HepG2 (cell line): Measurements from ENCODE around the gene RAB3D. TPM values are rescaled to one million over a fixed set of nuclear protein-coding genes. Genes with fewer than 3 reads are reported as not detected.

ENCODE experiments used
- FIP1L1 ChIP-seq: fragments of 200-400 bp; formaldehyde crosslinking; IDR thresholded peaks from 2 replicates; pipeline ENCODE4 v1.6.1; 2018; ENCODE audit warnings: low read depth, mild to moderate bottlenecking, low read length, moderate library complexity, borderline replicate concordance; ENCODE audit not compliant: insufficient read depth
- FOXA1 ChIP-seq, 2 experiments: fragments of 450-650 bp in 1 of 2; sonication (generic) in 1 of 2; formaldehyde crosslinking in 1 of 2; IDR thresholded peaks; 2 replicates each; pipeline versions ENCODE4 v1.4.0 to v1.6.1; 2016 to 2020; ENCODE audit warnings: missing genetic modification reagents in 1 of 2
- FOXK1 ChIP-seq: sonication (generic); formaldehyde crosslinking; IDR thresholded peaks from 2 replicates; pipeline ENCODE4 v1.4.0; 2020; ENCODE audit warnings: low read depth, missing genetic modification reagents, borderline replicate concordance
- GZF1 ChIP-seq: sonication (generic); formaldehyde crosslinking; IDR thresholded peaks from 2 replicates; pipeline ENCODE4 v1.5.1; 2020; ENCODE audit warnings: mild to moderate bottlenecking, missing genetic modification reagents
- HMGA1 ChIP-seq: sonication (generic); formaldehyde crosslinking; conservative IDR thresholded peaks from 2 replicates; pipeline ENCODE4 v1.4.0; 2020; ENCODE audit warnings: missing genetic modification reagents
- HNRNPL ChIP-seq: fragments of 200-400 bp; formaldehyde crosslinking; IDR thresholded peaks from 2 replicates; pipeline ENCODE4 v1.6.1; 2017; ENCODE audit warnings: mild to moderate bottlenecking, low read depth, low read length
- IRX3 ChIP-seq: sonication (generic); formaldehyde crosslinking; IDR thresholded peaks from 2 replicates; pipeline ENCODE4 v1.8.1; 2023; ENCODE audit warnings: mild to moderate bottlenecking, low read depth, missing genetic modification reagents, borderline replicate concordance
- KDM1A ChIP-seq: IDR thresholded peaks from 2 replicates; pipeline ENCODE4 v1.6.1; 2016; ENCODE audit warnings: missing compliant biosample characterization
- MAF1 ChIP-seq: sonication (generic); formaldehyde crosslinking; IDR thresholded peaks from 2 replicates; pipeline ENCODE4 v1.5.0; 2020; ENCODE audit warnings: missing genetic modification reagents, borderline replicate concordance
- MLLT10 ChIP-seq: sonication (generic); formaldehyde crosslinking; IDR thresholded peaks from 2 replicates; pipeline ENCODE4 v1.4.0; 2020; ENCODE audit warnings: missing genetic modification reagents
- PITX1 ChIP-seq: sonication (generic); formaldehyde crosslinking; IDR thresholded peaks from 2 replicates; pipeline ENCODE4 v1.5.1; 2020; ENCODE audit warnings: mild to moderate bottlenecking, missing genetic modification reagents
- PPARG ChIP-seq: conservative IDR thresholded peaks from 2 replicates; pipeline ENCODE4 v1.6.1; 2016; ENCODE audit warnings: missing biosample characterization, missing genetic modification reagents
- RARG ChIP-seq: sonication (generic); formaldehyde crosslinking; IDR thresholded peaks from 2 replicates; pipeline ENCODE4 v1.4.0; 2020; ENCODE audit warnings: low read depth, mild to moderate bottlenecking, missing genetic modification reagents
- ZC3H13 ChIP-seq: sonication (generic); formaldehyde crosslinking; IDR thresholded peaks from 2 replicates; pipeline ENCODE4 v1.8.1; 2023; ENCODE audit warnings: mild to moderate bottlenecking, missing genetic modification reagents, moderate library complexity
- ZNF251 ChIP-seq: sonication (generic); formaldehyde crosslinking; IDR thresholded peaks from 2 replicates; pipeline ENCODE4 v1.9.0; 2021; ENCODE audit warnings: mild to moderate bottlenecking, missing genetic modification reagents
- ZNF33A ChIP-seq: sonication (generic); formaldehyde crosslinking; IDR thresholded peaks from 2 replicates; pipeline ENCODE4 v1.5.1; 2020; ENCODE audit warnings: missing genetic modification reagents, mild to moderate bottlenecking, moderate library complexity, borderline replicate concordance
- ZNF468 ChIP-seq: sonication (generic); formaldehyde crosslinking; IDR thresholded peaks from 2 replicates; pipeline ENCODE4 v1.8.0; 2022; ENCODE audit warnings: mild to moderate bottlenecking, moderate library complexity, missing genetic modification reagents
- ZNF556 ChIP-seq: sonication (generic); formaldehyde crosslinking; IDR thresholded peaks from 2 replicates; pipeline ENCODE4 v1.4.0; 2020; ENCODE audit warnings: mild to moderate bottlenecking, missing genetic modification reagents, borderline replicate concordance
- ZNF777 ChIP-seq: sonication (generic); formaldehyde crosslinking; IDR thresholded peaks from 2 replicates; pipeline ENCODE4 v1.4.0; 2020; ENCODE audit warnings: missing genetic modification reagents
- ZNF790 ChIP-seq: sonication (generic); formaldehyde crosslinking; IDR thresholded peaks from 2 replicates; pipeline ENCODE4 v1.8.0; 2022; ENCODE audit warnings: missing genetic modification reagents, mild to moderate bottlenecking, borderline replicate concordance
- ZNF878 ChIP-seq: sonication (generic); formaldehyde crosslinking; IDR thresholded peaks from 2 replicates; pipeline ENCODE4 v1.8.1; 2023; ENCODE audit warnings: mild to moderate bottlenecking, missing genetic modification reagents, moderate library complexity
- ZNF891 ChIP-seq: sonication (generic); formaldehyde crosslinking; IDR thresholded peaks from 2 replicates; pipeline ENCODE4 v1.5.0; 2020; ENCODE audit warnings: mild to moderate bottlenecking, missing genetic modification reagents
- ZSCAN20 ChIP-seq: sonication (generic); formaldehyde crosslinking; IDR thresholded peaks from 2 replicates; pipeline ENCODE4 v1.4.0; 2020; ENCODE audit warnings: missing genetic modification reagents, mild to moderate bottlenecking, borderline replicate concordance
- polyA plus RNA-seq, 8 experiments: library from polyadenylated mRNA; depleted of rRNA in 3 of 8; stranded (reverse) in 7 of 8; unstranded in 1 of 8; fragments of >200 nt; fragmentation: Illumina TruSeq in 4 of 8; extraction: Trizol in 4 of 8; gene quantifications; 2 replicates each; pipeline versions ENCODE4 v1.2.1 to v1.2.3, GENCODE V29; 2011 to 2016; ENCODE audit warnings: low read depth in 4 of 8, missing spikeins in 1 of 8, mixed read lengths in 1 of 8; ENCODE audit not compliant: insufficient read depth in 1 of 8
- total RNA-seq, 5 experiments: library from RNA; depleted of rRNA; stranded (reverse); fragments of >200 nt; fragmentation: Illumina TruSeq; extraction: Trizol; gene quantifications; 2 replicates each; pipeline ENCODE4 v1.2.3, GENCODE V29; 2016; ENCODE audit warnings: low read depth in 1 of 5
- TF ChIP-seq, protein P1 (sequence below): sonication (generic); formaldehyde crosslinking; IDR thresholded peaks from 2 replicates; pipeline ENCODE4 v1.4.0; 2020; ENCODE audit warnings: mild to moderate bottlenecking, missing genetic modification reagents
- TF ChIP-seq, protein P2 (sequence below): sonication (generic); formaldehyde crosslinking; IDR thresholded peaks from 2 replicates; pipeline ENCODE4 v1.5.0; 2020; ENCODE audit warnings: missing genetic modification reagents, mild to moderate bottlenecking, borderline replicate concordance
- TF ChIP-seq, protein P3 (sequence below): sonication (generic); formaldehyde crosslinking; IDR thresholded peaks from 2 replicates; pipeline ENCODE4 v1.4.0; 2020; ENCODE audit warnings: missing genetic modification reagents
- TF ChIP-seq, protein P4 (sequence below): sonication (generic); formaldehyde crosslinking; IDR thresholded peaks from 2 replicates; pipeline ENCODE4 v1.5.1; 2020; ENCODE audit warnings: mild to moderate bottlenecking, missing genetic modification reagents, borderline replicate concordance

The RAB3D gene
- total and polyA plus RNA-seq, 2 of the 13 experiments (the other 11 are each of a cell fraction or from before 2014, with no cell fraction given): 2.0 to 16.1 TPM

DNA sequence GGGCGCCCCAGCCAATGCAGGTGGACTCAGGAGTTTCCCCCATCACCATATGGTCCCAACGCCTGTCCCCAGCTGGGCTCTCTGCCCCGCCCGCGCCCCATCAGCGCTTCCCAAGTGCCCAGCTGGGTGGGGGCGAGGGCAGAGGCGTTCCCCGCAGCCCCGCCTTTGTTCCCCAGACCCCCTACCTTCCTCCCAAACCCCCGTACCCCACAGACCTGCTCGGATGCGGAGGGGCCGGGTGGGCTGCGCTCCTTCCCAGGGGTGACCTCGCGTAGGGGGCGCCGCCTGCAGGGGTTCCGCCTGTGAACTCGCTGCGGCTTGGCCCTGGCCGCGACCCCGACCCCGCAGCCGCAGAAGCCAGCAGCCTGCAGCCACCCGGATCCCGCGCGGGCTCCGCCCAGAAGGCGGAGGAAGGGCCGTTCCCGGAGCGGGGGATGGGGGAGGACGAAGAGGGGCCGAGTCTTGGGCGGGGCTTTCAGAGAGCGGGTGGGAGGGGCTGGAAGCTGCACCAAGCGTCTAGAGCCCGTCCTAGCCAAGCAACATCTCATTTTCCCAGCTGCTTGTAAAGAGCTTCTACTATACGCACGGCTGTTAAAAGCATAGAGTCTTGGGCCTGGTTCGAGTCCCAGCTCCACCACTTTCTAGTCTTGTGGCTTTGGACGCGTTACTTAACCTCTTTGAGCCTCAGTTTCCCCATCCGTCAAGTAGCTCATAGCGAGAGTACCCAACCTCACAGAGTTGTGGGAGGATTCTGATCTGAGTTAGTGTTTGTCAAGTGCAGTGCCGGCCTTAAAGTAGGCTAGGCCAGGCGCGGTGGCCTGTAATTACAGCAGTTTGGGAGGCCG lies at the start of gene RAB3D (continued):
- TF ChIP-seq MAF1 (CRISPR knock-in tag) (no peak), GZF1 (CRISPR knock-in tag) (no peak), ZNF556 (CRISPR knock-in tag) (no peak), ZNF33A (CRISPR knock-in tag) (no peak), ZNF468 (CRISPR knock-in tag) (no peak), RARG (CRISPR knock-in tag) (no peak), ZC3H13 (CRISPR knock-in tag) (no peak), IRX3 (CRISPR knock-in tag) (no peak), ZSCAN20 (CRISPR knock-in tag) (no peak), HMGA1 (CRISPR knock-in tag) (no peak), PITX1 (CRISPR knock-in tag) (no peak), FOXA1 (IDR thresholded peaks at IDR 0.05) (no peak), FOXA1 (CRISPR knock-in tag; IDR thresholded peaks at IDR 0.05) (no peak), MLLT10 (CRISPR knock-in tag) (no peak), PPARG (CRISPR knock-in tag) (no peak), ZNF790 (CRISPR knock-in tag) (no peak), FIP1L1 (no peak), ZNF777 (CRISPR knock-in tag) (no peak), ZNF891 (no peak), FOXK1 (CRISPR knock-in tag) (no peak), ZNF878 (CRISPR knock-in tag) (no peak), ZNF251 (CRISPR knock-in tag) (no peak), KDM1A (no peak), HNRNPL (no peak)
- TF ChIP-seq, protein P1, sequence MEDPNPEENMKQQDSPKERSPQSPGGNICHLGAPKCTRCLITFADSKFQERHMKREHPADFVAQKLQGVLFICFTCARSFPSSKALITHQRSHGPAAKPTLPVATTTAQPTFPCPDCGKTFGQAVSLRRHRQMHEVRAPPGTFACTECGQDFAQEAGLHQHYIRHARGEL (CRISPR knock-in tag): no peak
- TF ChIP-seq, protein P2, sequence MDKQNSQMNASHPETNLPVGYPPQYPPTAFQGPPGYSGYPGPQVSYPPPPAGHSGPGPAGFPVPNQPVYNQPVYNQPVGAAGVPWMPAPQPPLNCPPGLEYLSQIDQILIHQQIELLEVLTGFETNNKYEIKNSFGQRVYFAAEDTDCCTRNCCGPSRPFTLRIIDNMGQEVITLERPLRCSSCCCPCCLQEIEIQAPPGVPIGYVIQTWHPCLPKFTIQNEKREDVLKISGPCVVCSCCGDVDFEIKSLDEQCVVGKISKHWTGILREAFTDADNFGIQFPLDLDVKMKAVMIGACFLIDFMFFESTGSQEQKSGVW (CRISPR knock-in tag): no peak
- TF ChIP-seq, protein P3, sequence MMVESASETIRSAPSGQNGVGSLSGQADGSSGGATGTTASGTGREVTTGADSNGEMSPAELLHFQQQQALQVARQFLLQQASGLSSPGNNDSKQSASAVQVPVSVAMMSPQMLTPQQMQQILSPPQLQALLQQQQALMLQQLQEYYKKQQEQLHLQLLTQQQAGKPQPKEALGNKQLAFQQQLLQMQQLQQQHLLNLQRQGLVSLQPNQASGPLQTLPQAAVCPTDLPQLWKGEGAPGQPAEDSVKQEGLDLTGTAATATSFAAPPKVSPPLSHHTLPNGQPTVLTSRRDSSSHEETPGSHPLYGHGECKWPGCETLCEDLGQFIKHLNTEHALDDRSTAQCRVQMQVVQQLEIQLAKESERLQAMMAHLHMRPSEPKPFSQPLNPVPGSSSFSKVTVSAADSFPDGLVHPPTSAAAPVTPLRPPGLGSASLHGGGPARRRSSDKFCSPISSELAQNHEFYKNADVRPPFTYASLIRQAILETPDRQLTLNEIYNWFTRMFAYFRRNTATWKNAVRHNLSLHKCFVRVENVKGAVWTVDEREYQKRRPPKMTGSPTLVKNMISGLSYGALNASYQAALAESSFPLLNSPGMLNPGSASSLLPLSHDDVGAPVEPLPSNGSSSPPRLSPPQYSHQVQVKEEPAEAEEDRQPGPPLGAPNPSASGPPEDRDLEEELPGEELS: peak; percentile 47; the same call in 1 of the 2 replicates
- TF ChIP-seq, protein P4, sequence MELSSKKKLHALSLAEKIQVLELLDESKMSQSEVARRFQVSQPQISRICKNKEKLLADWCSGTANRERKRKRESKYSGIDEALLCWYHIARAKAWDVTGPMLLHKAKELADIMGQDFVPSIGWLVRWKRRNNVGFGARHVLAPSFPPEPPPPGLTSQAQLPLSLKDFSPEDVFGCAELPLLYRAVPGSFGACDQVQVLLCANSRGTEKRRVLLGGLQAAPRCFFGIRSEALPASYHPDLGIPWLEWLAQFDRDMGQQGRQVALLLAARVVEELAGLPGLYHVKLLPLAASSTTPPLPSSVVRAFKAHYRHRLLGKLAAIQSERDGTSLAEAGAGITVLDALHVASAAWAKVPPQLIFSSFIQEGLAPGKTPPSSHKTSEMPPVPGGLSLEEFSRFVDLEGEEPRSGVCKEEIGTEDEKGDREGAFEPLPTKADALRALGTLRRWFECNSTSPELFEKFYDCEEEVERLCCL: no peak
